DND-41 (cell line): ENCODE data around the gene POLRMT.

Experiments used
- ATAC-seq: fragments of 200-7000 bp; cut with Tn5 transposase; 3 replicates; pipeline ENCODE4 v1.9.1; 2021; ENCODE audit warnings: low read depth; ENCODE audit not compliant: insufficient read depth
- DNase-seq: peaks from one replicate; pipeline ENCODE4 v3.0.0-alpha.2; 2020
- H2AFZ ChIP-seq: 2 replicates; pipeline ENCODE4 v1.6.0; 2012; ENCODE audit warnings: low read depth, low read length
- H3K27ac ChIP-seq: 2 replicates; pipeline ENCODE4 v1.5.1; 2012; ENCODE audit warnings: low read length, inconsistent platforms
- H3K27me3 ChIP-seq: fragments of 200-600 bp; sonication (generic); 2 replicates; pipeline ENCODE4 v1.6.0; 2012; ENCODE audit warnings: low read length, mild to moderate bottlenecking, inconsistent platforms; ENCODE audit not compliant: insufficient read depth, poor library complexity
- H3K36me3 ChIP-seq: 2 replicates; pipeline ENCODE4 v1.5.1; 2012; ENCODE audit warnings: low read length, inconsistent platforms; ENCODE audit not compliant: insufficient read depth
- H3K4me1 ChIP-seq: 2 replicates; pipeline ENCODE4 v1.5.1; 2012; ENCODE audit warnings: mild to moderate bottlenecking, low read length; ENCODE audit not compliant: insufficient read depth
- H3K4me2 ChIP-seq: 2 replicates; pipeline ENCODE4 v1.6.0; 2012; ENCODE audit warnings: mild to moderate bottlenecking, moderate library complexity, low read length, inconsistent platforms; ENCODE audit not compliant: insufficient read depth
- H3K4me3 ChIP-seq, 2 experiments: fragments of 200-600 bp in 1 of 2; shearing (Covaris generic) in 1 of 2; 2 replicates each; pipeline ENCODE4 v1.5.1; 2012 to 2016; ENCODE audit warnings: inconsistent platforms in 2 of 2, low read length in 2 of 2, mild to moderate bottlenecking in 2 of 2, low read depth in 1 of 2, moderate library complexity in 1 of 2
- H3K79me2 ChIP-seq: 2 replicates; pipeline ENCODE4 v1.6.0; 2012; ENCODE audit warnings: low read length, inconsistent platforms; ENCODE audit not compliant: insufficient read depth
- H3K9ac ChIP-seq: 2 replicates; pipeline ENCODE4 v1.6.0; 2012; ENCODE audit warnings: low read depth, mild to moderate bottlenecking, inconsistent platforms, low read length, moderate library complexity
- H3K9me3 ChIP-seq: 2 replicates; pipeline ENCODE4 v1.5.1; 2012; ENCODE audit warnings: low read length, moderate library complexity, mild to moderate bottlenecking, inconsistent platforms; ENCODE audit not compliant: insufficient read depth, severe bottlenecking
- H4K20me1 ChIP-seq: 2 replicates; pipeline ENCODE4 v1.6.0; 2012; ENCODE audit warnings: low read length; ENCODE audit not compliant: insufficient read depth
- CTCF ChIP-seq: IDR thresholded peaks from 2 replicates; pipeline ENCODE4 v1.5.1; 2012; ENCODE audit warnings: borderline replicate concordance, low read length, moderate library complexity, mild to moderate bottlenecking; ENCODE audit not compliant: poor library complexity, severe bottlenecking; ENCODE audit errors: extremely low read depth
- EZH2 ChIP-seq: IDR thresholded peaks from 3 replicates; pipeline ENCODE4 v1.6.1; 2012; ENCODE audit warnings: borderline replicate concordance, low read depth, mild to moderate bottlenecking, moderate library complexity, low read length, inconsistent platforms; ENCODE audit not compliant: severe bottlenecking

The POLRMT gene

GRCh38 chr19:577439-578392 lies 55.6 kb downstream of the POLRMT start:
- no peak for TF ChIP-seq EZH2
- peak; percentile 23 for TF ChIP-seq CTCF
- H3K4me1 ChIP-seq = peaks cover 31% of the 10 kb centered on the region
- no peak overlapping the region for H2AFZ ChIP-seq
- peaks cover 86% of the 10 kb centered on the region for H4K20me1 ChIP-seq
- no peak overlapping the region for H3K4me3 ChIP-seq
- no peaks in the 10 kb centered on the region for H3K9me3 ChIP-seq
- no peak overlapping the region for H3K4me2 ChIP-seq
- ATAC-seq (no peak), DNase-seq (no peak)
- H3K36me3 ChIP-seq = peaks cover 68% of the 10 kb centered on the region
- no peaks in the 10 kb centered on the region for H3K27me3 ChIP-seq
- H3K27ac ChIP-seq = no peak overlapping the region
- H3K79me2 ChIP-seq = peaks cover 81% of the 10 kb centered on the region
- H3K9ac ChIP-seq = no peak overlapping the region

GRCh38 chr19:576768-577438 lies 56.4 kb downstream of the POLRMT start:
- no peak overlapping the region for H3K9ac ChIP-seq
- H3K79me2 ChIP-seq = peaks cover 85% of the 10 kb centered on the region
- TF ChIP-seq CTCF = no peak
- no peak for TF ChIP-seq EZH2
- DNase-seq (no peak), ATAC-seq (no peak)
- H3K4me3 ChIP-seq = no peak overlapping the region
- H3K4me2 ChIP-seq = peak overlapping the region; percentile 1; the same call in 1 of the 2 replicates
- H3K27me3 ChIP-seq = no peaks in the 10 kb centered on the region
- peaks cover 31% of the 10 kb centered on the region for H3K4me1 ChIP-seq
- no peak overlapping the region for H2AFZ ChIP-seq
- no peak overlapping the region for H3K27ac ChIP-seq
- H4K20me1 ChIP-seq = peaks cover 82% of the 10 kb centered on the region
- peaks cover 61% of the 10 kb centered on the region for H3K36me3 ChIP-seq
- no peaks in the 10 kb centered on the region for H3K9me3 ChIP-seq

GRCh38 chr19:575527-576506 lies 57.5 kb downstream of the POLRMT start:
- Histone ChIP-seq H3K27me3 (no peaks in the 10 kb centered on the region), H3K4me1 (peaks cover 35% of the 10 kb centered on the region), H4K20me1 (peaks cover 73% of the 10 kb centered on the region), H3K4me2 (peak overlapping the region; percentile 72; the same call in 1 of the 2 replicates), H2AFZ (no peak overlapping the region), H3K4me3 (no peak overlapping the region), H3K9me3 (no peaks in the 10 kb centered on the region), H3K36me3 (peaks cover 52% of the 10 kb centered on the region), H3K27ac (no peak overlapping the region), H3K79me2 (peaks cover 82% of the 10 kb centered on the region), H3K9ac (no peak overlapping the region)
- TF ChIP-seq EZH2 (no peak), CTCF (no peak)
- DNase-seq (no peak), ATAC-seq (no peak)
